ENCODE data around the gene HOXD10.

The HOXD10 gene

DNA sequence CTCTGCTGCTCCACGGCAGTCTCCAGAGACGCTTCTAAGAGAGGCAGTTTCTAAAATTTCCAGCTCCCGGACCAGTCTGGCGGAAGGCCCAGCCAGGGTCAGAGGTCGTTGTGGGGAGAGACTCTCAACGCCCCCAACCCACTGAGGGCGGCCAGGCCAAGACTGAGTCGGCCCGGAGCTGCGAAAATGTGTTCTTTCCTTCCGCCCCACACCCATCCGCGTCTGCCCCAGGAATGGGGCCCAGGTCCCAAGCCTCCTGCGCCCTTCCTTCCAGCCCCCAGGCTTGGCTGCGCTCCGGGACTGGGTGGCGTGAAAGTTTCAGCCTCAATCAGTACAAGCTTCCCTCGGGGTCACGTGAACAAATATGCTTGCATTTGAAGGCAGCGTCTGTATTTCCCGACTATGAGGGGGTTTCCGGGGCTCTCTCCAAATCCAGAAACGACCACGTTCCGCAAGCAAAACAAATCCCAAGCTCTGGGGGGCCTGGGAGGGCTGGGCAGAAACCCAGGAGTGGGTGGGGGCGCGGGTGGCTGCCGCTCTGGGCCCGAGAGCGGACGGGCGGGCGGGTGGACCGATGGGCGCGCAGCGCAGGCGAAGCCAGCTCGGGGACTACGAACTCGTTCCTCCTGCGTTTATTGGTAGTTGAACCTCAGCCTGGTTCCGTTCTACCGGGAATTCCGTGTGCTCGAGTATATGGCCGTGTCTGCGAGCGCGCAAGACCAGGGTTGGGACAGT, 43.8 kb downstream of the HOXD10 start:
- Mint-ChIP-seq H3K36me3 (ENCODE audit: low read depth) (peaks cover 8% of the 10 kb centered on the region), H3K9me3 (no peaks in the 10 kb centered on the region), H3K4me3 (peak overlapping the region; percentile 86), H3K27me3 (ENCODE audit: low read depth, poor library complexity) (no peaks in the 10 kb centered on the region), H3K4me1 (peaks cover 91% of the 10 kb centered on the region), H3K27ac (peak overlapping the region; percentile 99)
- TF ChIP-seq, protein P1, sequence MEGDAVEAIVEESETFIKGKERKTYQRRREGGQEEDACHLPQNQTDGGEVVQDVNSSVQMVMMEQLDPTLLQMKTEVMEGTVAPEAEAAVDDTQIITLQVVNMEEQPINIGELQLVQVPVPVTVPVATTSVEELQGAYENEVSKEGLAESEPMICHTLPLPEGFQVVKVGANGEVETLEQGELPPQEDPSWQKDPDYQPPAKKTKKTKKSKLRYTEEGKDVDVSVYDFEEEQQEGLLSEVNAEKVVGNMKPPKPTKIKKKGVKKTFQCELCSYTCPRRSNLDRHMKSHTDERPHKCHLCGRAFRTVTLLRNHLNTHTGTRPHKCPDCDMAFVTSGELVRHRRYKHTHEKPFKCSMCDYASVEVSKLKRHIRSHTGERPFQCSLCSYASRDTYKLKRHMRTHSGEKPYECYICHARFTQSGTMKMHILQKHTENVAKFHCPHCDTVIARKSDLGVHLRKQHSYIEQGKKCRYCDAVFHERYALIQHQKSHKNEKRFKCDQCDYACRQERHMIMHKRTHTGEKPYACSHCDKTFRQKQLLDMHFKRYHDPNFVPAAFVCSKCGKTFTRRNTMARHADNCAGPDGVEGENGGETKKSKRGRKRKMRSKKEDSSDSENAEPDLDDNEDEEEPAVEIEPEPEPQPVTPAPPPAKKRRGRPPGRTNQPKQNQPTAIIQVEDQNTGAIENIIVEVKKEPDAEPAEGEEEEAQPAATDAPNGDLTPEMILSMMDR (IDR thresholded peaks at IDR 0.05), result no peak
- DNase-seq, result peak; percentile 61

DNA sequence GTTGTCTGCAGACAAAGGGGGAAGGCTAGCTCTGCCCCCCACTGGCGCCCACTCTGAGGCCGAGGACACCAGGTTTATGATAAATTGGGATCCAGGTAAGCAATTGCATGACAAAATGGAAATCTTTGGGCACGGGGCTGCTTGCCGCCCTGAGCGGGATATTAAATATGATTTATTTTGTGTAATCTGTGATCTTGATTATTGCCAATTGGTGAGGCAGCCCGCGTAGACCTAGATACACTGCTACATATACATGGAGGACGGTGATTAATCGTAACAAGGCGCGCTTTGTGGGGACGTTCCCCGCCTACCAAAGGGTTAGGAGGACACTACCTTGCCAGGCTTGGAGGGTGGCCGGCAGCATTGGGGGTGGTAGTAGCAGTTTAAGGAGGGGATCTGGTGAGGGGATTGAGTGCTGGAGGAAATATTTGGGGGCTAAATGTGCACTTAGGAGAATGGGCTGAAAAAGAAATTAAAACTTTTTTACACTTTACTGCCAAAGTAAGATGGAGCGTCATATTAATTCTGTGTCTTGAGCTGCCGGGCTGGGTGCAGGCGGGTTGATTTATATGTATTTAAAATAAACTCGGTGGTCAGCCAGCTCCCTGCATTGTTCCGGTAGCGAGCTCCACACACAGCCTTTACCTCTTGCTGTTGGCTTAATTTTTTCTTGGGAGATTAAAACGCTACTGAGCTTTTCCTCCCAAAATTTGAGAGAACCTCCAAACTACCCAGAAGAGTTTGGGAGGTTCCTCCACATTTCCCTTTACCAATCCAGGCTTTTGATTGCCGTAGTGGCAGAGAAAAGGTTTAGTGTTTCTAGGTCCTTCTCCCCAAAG, 44.6 kb downstream of the HOXD10 start:
- Mint-ChIP-seq H3K4me1 (peaks cover 91% of the 10 kb centered on the region), H3K27ac (peak overlapping the region; percentile 94), H3K36me3 (ENCODE audit: low read depth) (peaks cover 5% of the 10 kb centered on the region), H3K27me3 (ENCODE audit: low read depth, poor library complexity) (no peaks in the 10 kb centered on the region), H3K4me3 (peak overlapping the region; percentile 86), H3K9me3 (no peaks in the 10 kb centered on the region)
- DNase-seq, result no peak
- TF ChIP-seq, protein P1 (IDR thresholded peaks at IDR 0.05), result no peak

DNA sequence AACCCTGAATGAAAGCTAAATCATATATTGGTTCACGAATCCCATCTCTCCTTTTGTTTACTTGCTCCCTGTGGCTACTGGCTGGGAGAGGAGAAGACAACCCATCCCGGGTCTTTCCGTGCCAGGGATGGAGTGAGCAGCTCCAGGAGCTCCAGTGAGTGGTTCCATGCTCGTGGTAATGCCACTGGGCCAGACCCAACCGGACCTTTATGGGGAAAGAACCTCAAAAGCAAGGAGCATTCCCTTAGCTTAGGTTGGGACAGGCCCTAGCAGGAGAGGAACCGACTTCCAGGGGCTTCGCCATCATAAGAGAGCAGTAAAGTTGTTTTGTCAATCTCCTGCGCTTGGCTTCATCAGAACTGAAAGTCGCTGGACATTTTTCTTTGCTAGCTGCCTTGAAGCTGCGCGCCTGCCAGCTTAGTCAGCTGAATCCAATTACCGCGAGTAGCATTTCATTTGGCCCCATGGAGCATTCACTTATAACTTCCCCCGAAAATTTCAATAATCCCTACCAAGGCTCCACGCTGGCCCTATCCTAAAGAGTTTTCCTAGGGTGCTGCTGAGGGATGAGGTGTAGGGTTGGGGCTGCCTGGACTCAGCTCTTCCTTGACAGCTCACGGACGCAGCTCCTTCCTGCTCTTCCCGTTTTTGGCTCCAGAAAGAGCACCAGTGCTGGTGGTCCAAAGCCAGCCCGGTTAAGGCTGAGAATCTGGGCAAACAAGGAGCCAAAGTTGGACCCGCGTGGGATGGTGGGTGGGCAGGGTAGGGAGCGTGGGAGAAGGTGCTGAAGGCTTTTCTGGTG, 45.4 kb downstream of the HOXD10 start:
- Mint-ChIP-seq H3K9me3 (no peaks in the 10 kb centered on the region), H3K36me3 (ENCODE audit: low read depth) (peaks cover 13% of the 10 kb centered on the region), H3K4me1 (peaks cover 92% of the 10 kb centered on the region), H3K27ac (peak overlapping the region; percentile 94), H3K27me3 (ENCODE audit: low read depth, poor library complexity) (peaks cover 3% of the 10 kb centered on the region), H3K4me3 (peak overlapping the region; percentile 86)
- DNase-seq, result no peak
- TF ChIP-seq, protein P1 (IDR thresholded peaks at IDR 0.05), result no peak

DNA sequence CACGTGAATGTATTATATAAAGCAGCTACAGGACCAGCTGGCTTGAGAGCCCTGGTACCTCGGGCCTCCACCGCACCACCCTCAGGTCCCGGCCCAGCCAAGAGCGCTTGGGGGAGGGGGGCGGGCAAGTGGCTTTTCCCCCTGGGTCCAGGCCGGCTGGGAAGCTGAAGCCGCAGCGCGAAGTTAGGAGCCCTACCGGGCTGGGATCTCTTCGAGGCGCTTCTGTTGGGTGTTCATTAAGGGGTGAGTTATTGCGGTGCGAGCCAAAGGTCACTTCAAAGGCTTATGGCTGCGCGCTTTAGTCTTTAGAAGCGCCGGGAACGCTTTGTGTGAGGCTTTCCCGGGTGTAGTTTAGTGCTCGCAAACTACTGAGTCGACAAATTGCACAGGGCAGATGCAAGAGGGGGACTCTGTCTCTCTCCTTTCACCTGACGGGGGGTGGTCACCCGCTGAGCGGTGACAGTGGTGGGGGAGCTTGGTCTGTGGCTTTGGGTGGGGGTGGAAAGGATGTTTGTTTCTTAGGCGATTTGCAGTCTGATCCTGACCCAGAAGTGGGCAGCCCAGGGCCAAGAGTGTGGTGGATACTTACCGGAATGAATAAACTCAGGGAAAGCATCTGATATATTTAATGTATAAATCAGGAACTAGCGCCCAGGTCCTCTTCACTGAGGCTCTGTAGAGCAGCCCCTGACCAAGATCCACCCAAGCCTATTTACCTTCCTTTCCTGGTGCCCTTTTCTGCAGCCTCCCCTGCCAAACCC, 46.5 kb downstream of the HOXD10 start:
- Mint-ChIP-seq H3K27me3 (ENCODE audit: low read depth, poor library complexity) (peaks cover 4% of the 10 kb centered on the region), H3K9me3 (no peaks in the 10 kb centered on the region), H3K36me3 (ENCODE audit: low read depth) (peaks cover 23% of the 10 kb centered on the region), H3K4me1 (peaks cover 93% of the 10 kb centered on the region), H3K4me3 (peak overlapping the region; percentile 86), H3K27ac (peak overlapping the region; percentile 99)
- TF ChIP-seq, protein P1 (IDR thresholded peaks at IDR 0.05), result no peak
- DNase-seq, result peak; percentile 89

DNA sequence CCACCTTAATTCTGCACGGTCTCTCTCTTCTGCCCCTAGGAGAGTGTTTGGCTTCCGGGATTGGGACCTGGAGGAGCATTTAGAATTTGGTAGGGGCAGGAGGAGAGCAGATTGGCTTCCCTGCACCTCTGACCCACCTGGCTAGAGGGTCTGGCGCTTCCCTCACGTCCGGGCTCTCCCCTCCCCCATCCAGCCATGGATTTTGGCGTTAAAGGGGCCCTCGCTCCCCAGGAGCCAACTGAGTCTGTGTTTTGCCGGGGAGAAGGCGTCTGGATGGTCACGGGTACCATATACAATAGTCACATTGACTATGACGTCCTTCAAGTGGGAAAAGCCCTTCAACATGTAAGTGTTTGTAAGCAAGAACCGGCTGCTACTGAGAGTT, 47.1 kb downstream of the HOXD10 start:
- no peak for DNase-seq
- no peaks in the 10 kb centered on the region for H3K9me3 Mint-ChIP-seq
- peaks cover 23% of the 10 kb centered on the region for H3K36me3 Mint-ChIP-seq (ENCODE audit: low read depth)
- peak overlapping the region; percentile 86 for H3K4me3 Mint-ChIP-seq
- peaks cover 4% of the 10 kb centered on the region for H3K27me3 Mint-ChIP-seq (ENCODE audit: low read depth, poor library complexity)
- peaks cover 91% of the 10 kb centered on the region for H3K4me1 Mint-ChIP-seq
- peak overlapping the region; percentile 99 for H3K27ac Mint-ChIP-seq
- TF ChIP-seq, protein P1 (IDR thresholded peaks at IDR 0.05), result no peak

All from nephron progenitor cell (in vitro differentiated cells).